HG02852 (cell line): ENCODE data around the gene S100A3.

ENCODE experiments used
- ATAC-seq: cut with Tn5 transposase; IDR thresholded peaks from one replicate; pipeline ENCODE4 v1.9.1; 2021; ENCODE audit warnings: mild to moderate bottlenecking, moderate library complexity; ENCODE audit not compliant: unreplicated experiment

Gene S100A3

DNA sequence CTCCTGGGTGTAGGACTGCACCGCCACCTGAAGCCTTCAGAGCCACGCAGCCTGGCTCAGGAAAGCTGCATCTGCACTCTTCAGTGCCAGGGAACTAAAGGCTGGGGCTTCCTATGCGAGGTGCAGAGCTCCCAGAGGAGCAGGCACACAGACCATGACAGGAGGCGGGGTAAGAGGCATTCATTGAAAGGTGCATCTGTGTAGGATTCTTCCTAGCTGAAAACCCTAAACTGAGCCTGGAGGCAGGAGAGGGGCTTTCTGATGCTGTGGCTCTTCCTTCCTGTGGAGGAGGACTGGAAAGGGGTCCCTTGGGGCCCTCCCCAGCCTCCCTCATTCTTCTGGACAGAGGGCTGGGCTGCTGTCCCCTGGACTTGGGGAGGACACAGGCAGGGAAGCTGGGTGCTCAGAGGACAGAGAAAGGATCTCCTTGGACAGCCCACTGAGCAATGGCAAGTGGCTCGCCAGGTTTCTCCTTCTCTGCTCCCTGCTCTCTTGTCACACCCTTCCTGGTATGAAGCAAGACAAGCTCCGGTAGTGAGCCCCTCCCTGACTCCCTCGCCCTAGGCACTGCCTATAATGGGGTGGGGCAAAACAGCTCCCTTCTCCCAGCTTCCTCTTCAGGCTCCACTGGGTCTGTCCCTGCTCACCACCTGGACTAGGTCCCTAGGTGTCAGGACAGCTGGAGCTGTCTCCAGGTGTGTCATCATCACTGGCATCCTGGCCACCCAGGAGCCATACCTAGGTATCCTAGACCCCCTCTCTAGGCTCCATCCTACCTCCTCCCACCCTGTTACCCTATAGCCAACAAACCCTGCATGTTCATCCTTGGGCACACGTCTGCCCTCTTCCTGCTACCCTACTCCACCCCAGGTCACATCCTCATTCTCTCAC, 33.3 kb downstream of the S100A3 start:
- ATAC-seq = no peak

DNA sequence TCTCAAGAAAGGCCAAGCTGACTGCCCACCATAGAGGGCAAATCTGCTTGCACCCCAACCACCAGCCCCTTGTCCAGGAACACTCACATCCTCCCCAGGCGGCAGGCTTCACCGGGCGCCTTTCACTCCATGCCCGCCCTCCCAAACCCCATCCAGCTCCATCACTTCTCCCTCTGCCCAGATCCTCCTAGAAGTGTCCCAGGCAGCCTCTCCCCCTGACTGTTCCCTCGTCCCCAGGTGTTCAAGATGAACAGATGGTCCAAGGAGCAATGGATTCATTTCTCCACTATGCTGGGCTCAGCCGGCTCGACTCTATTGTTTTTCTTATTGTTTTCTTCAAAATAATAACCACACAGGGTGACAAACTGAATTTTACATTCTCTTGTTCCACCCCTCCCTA, 35.4 kb downstream of the S100A3 start:
- ATAC-seq = no peak

DNA sequence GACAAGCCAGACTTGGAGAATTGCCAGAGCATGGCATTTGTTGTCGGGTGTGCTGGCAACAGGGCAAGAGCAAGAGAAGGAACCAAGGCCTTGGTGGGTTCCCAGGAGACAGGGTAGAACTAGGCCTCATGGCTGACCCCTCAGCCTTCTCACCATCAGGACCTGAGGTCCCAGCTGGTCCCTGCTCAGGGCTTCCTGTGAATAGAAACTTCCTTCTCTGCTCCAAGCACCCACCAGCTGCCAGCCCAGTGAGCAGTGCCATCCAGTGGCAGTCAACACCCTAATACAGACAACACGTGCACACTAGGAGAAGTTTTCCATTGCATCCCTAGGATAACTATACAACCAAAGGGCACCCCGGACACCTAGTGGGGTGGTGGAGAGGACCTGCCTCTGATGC, 36.0 kb downstream of the S100A3 start:
- ATAC-seq = no peak

DNA sequence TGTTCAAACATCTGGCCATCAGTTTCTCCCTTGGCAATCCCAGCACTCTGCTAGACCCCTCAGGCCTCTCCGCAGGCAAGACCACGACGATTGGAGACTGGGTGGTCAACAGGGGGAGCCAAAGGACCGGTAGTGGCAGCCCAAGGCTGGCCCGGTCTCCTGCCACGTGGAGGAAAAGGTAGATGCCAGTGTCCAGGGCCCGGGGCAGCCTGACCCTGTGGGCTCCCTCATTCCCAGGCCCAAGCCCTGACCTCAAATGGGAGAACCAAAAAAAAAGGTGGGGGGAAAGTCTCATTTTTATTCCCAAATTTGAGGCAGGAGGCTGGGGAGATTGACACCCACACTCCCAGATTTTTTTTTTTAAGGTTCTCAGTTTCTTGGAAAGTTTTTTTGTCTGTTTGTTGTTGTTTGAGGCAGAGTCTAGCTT, 38.1 kb downstream of the S100A3 start:
- ATAC-seq = no peak

DNA sequence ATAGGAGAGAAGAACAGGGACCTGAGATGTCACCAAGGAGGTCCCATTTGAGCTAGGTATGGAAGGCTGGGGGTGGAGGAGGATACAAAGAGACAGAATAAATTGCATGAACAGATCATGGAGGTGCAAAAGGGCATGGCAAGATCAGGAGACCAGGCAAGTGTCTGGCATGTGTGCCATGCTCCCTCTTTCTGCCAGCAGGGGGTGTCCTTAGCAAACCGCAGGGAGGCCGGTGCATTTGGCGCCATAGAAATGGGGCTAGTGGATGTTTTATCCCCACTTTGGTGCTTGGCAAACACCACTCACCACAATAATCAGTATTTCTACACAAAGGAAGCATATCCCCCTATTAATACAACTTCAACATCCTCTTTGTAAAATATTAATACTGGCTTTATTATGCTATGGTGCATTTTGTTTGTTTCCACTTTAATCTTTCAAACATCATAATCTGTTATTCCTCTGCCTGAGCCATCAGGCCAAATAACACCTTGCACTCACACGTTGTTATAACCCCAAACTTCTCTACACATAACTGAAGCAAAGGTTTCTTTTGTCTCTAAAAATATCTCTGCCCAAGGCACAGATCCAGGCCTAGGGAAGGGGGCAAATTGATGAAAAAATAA, 39.2 kb downstream of the S100A3 start:
- no peak for ATAC-seq

DNA sequence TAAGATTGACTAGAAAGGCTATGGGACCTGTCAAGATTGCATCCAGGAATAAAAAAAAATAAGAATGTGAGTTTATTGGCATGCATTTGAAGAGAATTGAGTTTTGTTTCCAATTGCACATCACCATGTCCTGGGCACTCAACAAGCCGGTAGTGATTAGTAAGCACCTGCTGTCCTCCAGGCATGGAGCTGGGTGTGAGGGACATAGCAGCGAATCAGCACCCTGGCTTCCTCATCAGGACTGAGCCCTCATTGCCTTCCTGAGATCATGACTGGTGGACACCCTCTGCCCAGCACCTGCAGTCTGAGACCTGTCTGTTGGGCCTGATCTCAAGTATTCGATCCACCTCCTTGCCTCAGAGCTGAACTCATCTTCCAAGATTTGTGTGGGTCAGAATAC, 40.0 kb downstream of the S100A3 start:
- no peak for ATAC-seq

DNA sequence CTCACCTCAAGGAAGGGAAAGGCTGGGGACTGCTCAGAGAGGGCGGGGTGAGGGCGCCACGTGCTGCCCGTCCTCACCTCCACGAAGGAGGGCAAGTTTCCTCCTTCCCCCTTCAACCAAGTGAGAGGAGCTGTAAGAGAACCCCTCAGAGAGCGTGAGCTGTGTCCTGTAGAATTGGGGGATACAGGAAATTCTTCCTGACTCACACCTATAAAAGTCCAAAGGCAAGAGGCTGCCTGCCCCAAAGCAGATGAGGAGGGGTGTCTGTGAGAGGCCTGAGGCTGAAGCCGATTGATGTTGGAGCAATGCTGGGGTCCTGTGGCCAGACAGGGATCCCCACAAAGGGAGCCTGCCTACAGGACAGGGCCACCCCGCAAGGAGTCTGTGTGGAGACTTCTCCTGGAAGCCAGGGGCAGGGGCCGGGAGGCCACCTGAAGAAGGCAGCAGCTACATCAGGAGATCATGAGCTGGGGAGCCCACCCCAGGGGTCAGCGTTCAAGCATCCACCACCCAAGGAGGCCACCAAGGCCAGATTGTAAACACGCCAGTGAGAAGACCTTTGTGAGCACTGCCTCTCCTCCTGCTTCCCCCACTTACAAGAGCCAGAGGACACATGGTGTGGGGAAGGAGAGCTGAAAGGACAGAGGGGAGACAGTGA, 41.0 kb downstream of the S100A3 start:
- ATAC-seq = no peak

DNA sequence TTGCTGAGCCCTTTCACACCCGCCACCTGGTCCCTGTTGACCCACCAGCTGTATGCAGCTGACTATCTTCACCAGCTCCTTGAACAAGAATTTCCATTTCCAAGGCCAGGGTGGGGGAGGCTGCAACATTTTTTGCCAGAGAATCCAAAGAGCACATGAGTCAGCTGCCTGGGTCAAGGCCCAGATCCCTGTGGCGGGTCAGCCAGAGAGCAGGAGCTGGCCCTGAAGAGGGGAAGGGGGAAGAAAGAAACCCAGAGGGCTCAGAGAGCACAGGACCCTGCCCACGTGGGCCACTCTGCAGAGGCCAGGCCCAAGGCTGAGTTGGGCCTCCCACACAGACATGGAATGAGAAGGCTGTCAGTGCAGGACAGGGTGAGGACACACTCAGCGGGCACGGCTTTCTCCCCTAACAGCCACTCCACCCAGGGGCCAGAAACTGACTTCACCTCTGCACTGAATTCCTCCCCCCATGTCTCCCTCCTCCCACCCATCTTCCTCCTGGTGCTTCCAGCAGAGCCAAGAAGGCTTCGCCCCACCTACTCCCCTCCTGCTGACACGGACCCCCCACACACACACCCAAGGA, 42.1 kb downstream of the S100A3 start:
- ATAC-seq = no peak

DNA sequence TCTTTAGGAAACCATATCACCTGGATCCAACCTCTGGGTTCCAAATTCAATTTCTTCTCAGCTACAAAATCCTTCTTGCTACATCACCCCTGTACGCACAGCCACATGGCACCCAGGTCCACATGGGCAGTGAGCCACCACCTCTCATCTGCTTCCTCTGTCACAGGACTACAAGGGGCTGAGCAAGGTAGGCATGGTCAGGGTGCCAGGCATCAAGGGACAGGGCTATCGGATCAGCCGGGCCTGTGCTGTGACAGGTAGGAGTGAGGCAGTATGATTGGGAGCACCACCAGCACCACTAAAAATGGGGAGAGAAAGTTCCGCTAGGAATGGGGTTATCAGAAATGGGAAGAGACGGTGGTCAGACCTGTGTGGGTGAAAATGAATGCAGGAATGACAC, 42.7 kb downstream of the S100A3 start:
- ATAC-seq = no peak

DNA sequence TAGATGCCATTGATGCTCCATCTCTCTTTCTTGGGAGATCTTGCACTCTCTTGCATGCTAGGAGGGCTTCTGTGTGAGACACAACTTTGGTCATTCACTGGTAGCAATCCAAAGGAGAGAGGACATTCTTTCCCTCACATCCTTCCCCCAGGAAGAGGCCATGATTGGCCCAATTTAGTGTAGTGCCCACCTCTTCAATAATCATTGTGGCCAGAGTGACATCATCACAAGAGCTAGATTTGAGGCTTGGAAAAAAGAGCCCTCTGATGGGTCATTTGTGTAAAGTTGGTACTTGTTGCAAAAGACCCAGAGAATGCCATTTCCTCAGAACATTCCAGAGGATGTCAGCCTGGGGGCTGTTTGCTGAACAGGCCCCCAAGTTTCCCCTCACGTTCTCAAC, 43.5 kb downstream of the S100A3 start:
- no peak for ATAC-seq

DNA sequence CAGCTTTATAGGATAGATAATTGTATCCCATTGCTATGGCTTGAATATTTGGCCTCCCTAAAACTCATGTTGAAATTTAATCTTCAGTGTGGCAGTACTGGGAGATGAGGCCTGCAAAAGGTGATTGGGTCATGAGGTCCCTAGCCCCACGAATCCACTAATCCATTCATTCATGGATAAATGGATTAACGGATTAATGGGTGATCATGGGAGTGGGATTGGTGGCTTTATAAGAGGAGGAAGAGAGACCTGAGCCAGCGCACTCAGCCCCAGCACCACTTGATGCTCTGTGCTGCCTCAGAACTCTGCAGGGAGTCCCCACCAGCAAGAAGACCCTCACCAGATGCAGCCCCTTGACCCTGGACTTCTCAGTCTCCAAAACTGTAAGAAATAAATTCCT, 45.3 kb downstream of the S100A3 start:
- ATAC-seq = no peak

DNA sequence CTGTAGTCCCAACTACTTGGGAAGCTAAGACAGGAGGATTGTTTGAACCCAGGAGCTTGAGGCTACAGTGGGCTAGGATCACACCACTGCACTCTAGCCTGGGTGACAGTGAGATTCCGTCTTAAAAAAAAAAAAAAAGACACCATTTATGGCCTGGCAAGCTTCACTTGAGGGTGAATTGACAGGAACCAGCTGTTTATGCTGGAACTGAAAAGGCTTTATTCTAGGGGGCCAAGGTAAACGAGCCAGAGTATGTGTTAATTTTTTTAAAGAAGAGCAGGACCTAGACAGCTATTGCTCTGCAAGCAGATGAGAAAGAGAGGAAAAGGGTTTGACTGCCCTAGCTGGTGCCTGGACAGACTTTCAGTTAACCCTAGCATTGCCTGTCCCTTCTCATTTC, 50.3 kb downstream of the S100A3 start:
- no peak for ATAC-seq
